Measurements from ENCODE around the gene MPP3. TPM values are rescaled to one million over a fixed set of nuclear protein-coding genes. Genes with fewer than 3 reads are reported as not detected.

MPP3 gene
- total RNA-seq, 1 donor from 2014 or later, result 37.0 TPM

DNA sequence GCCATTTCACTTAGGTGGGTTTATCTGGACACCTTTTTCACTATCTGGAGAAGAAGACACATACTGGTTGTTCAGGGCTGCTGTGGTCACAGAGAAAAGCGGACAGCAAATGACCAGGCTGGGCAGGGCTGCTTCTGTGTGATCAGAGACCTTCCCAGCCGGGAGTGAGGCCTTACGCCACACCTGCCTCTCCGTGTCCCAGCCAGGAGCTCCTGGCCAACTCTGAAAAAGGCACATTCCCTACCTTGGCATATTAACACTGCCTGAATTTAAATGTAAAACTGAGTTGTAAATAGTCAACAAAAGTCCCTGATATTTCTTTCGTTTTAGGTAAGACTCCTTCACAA, 65.3 kb downstream of the MPP3 start:
- H3K36me3 ChIP-seq, result peaks cover 31 to 61% of the 10 kb centered on the region in 2 donors
- no peaks in the 10 kb centered on the region for H3K27me3 ChIP-seq
- no peaks in the 10 kb centered on the region for H3K9me3 ChIP-seq
- intact Hi-C loops (cut with DNase I), result no loop called here
- TF ChIP-seq, protein P1, sequence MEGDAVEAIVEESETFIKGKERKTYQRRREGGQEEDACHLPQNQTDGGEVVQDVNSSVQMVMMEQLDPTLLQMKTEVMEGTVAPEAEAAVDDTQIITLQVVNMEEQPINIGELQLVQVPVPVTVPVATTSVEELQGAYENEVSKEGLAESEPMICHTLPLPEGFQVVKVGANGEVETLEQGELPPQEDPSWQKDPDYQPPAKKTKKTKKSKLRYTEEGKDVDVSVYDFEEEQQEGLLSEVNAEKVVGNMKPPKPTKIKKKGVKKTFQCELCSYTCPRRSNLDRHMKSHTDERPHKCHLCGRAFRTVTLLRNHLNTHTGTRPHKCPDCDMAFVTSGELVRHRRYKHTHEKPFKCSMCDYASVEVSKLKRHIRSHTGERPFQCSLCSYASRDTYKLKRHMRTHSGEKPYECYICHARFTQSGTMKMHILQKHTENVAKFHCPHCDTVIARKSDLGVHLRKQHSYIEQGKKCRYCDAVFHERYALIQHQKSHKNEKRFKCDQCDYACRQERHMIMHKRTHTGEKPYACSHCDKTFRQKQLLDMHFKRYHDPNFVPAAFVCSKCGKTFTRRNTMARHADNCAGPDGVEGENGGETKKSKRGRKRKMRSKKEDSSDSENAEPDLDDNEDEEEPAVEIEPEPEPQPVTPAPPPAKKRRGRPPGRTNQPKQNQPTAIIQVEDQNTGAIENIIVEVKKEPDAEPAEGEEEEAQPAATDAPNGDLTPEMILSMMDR (IDR thresholded peaks at IDR 0.05), result no peak
- H3K4me1 ChIP-seq, result peaks cover 0 to 7% of the 10 kb centered on the region in 2 donors
- no peak for DNase-seq (ENCODE audit: low spot score in 2 of 2)
- H3K4me3 ChIP-seq, result no peak overlapping the region
- no peak overlapping the region for H3K27ac ChIP-seq

DNA sequence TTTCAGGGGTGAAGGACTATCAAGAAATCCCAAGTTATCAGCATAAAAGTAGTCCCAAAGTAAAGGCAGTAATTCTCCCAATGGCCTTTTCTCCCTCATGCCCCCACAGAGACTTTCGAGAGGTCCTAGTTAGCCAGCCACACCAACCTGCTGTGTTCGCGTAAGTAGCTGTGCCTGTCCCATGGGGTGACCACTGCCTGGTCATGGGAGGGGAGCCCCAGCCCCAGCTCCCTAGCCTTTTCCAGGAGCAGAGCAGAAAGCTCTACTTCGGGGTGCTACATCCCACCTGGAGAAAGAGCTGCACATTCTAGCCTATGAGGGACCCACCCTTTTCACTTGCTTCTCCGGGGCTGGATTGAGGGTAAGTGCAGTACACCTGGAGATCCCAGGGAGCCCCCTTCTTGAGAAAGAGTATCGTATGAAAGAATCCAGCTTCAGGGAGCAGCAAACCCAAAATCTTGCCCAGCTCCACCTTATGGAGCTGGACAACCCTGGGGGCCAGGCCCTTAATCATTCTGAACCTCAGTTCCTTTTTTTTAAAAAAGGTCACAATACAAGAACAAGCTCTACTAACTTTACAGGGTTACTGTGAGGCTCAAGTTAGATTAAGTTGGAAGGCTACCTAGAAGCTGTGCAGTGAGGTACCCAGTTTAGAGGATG, 65.8 kb downstream of the MPP3 start:
- Histone ChIP-seq H3K27ac (no peak overlapping the region), H3K4me1 (peaks cover 0 to 7% of the 10 kb centered on the region in 2 donors), H3K4me3 (no peak overlapping the region), H3K36me3 (peaks cover 31 to 56% of the 10 kb centered on the region in 2 donors), H3K9me3 (no peaks in the 10 kb centered on the region), H3K27me3 (no peaks in the 10 kb centered on the region)
- TF ChIP-seq, protein P1 (IDR thresholded peaks at IDR 0.05), result no peak
- intact Hi-C loops (cut with DNase I), result no loop called here
- no peak for DNase-seq (ENCODE audit: low spot score in 2 of 2)

DNA sequence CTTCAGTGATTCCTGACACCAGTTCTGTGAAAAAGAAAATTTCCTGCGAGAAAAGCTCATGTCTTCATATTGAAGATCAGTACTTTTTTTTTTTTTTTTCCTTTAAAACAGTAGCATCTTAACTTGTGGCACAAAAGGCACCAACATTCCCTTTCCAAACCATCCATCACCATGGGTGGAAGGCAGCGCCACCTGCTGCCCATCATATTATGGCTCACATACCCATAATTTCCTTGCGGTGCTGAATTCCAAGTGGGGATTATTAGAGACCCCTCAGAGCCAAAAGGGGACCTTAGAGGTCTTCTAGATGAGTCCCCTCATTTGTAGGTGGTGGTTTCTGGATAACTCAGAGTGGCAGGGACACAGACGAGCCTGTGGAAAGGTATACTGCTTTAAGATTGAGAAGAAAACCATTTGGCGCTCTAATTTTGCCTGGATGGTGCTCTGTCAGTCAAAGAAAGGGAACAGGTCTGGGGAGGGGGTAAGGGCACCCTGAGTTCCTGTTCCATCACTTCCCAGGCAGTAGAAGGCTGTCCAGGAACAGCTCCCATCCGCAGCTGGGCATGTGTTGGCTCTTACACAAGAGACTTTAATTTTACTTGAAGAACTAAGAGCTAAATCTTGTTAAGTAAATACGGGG, 66.4 kb downstream of the MPP3 start:
- Histone ChIP-seq H3K27me3 (no peaks in the 10 kb centered on the region), H3K4me3 (no peak overlapping the region), H3K36me3 (peaks cover 31 to 50% of the 10 kb centered on the region in 2 donors), H3K4me1 (peaks cover 0 to 7% of the 10 kb centered on the region in 2 donors), H3K9me3 (no peaks in the 10 kb centered on the region), H3K27ac (no peak overlapping the region)
- peak in 1 of 2 donors; percentile 80 for DNase-seq (ENCODE audit: low spot score in 2 of 2)
- TF ChIP-seq, protein P1 (IDR thresholded peaks at IDR 0.05), result peak; percentile 50 to 79 (median 77)
- intact Hi-C loops (cut with DNase I), result no loop called here

DNA sequence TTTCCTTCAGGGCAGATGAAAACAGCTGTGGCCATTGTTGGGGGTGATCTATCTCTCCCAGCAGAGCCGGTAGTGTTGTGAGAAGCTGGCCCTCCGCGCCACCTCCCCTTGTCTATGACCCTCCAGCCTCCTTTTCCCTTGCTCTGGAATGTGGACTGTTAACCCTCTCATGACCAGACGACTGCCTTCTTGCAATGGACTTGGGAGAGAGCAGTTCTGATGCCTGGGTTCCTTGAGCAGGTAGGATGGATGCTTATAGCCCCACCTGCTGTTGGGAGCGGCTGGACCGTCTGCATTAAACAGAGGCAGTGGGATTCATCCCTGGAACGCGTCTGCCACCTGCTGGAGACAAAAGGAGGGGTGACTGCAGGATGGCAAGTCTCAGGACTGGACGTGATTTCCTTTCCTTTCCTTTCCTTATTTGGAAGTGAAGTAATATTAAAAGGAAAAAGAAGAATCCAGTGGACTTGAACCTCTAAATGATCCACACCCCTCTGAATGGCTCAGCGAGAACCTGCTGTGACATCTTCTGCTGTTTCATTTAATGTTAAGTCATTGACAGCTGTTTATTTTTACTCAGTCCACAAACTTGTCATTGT, 72.6 kb downstream of the MPP3 start:
- Histone ChIP-seq H3K4me1 (peaks cover 1 to 20% of the 10 kb centered on the region in 2 donors), H3K9me3 (no peaks in the 10 kb centered on the region), H3K36me3 (peaks cover 0 to 5% of the 10 kb centered on the region in 2 donors), H3K4me3 (peak overlapping the region in 1 of 2 donors; percentile 18), H3K27ac (peak overlapping the region in 1 of 2 donors; percentile 31), H3K27me3 (no peaks in the 10 kb centered on the region)
- intact Hi-C loops (cut with DNase I), result loop anchor here (1.0 kb wide), 2 partner anchors 40 to 66 kb away; no protein-coding TSS in a partner anchor
- peak; percentile 79 to 97 for DNase-seq (ENCODE audit: low spot score in 2 of 2)
- TF ChIP-seq, protein P1 (IDR thresholded peaks at IDR 0.05), result peak; percentile 98 to 100 (median 98)

DNA sequence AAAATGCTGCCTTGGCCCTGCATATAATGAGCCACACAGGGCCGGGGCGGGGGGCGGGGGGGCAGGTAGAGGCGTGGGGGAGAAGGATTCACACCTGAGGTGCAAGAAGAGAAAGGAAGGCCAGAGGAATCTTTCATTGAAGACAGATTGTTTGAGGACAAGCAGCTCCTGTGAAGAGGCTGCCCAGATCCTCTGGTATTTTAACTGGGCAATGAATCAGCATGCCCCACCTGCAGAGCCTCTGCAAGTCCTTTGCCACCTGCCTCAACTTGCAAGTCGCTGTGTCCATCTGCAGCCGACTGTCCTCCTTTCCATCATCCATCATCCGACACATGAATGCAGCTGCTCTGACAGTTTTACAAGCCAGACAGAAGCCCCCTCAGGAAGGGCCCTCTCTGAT, 73.1 kb downstream of the MPP3 start:
- Histone ChIP-seq H3K9me3 (no peaks in the 10 kb centered on the region), H3K36me3 (no peaks in the 10 kb centered on the region), H3K4me3 (no peak overlapping the region), H3K27ac (no peak overlapping the region), H3K4me1 (peaks cover 6 to 25% of the 10 kb centered on the region in 2 donors), H3K27me3 (no peaks in the 10 kb centered on the region)
- no peak for DNase-seq (ENCODE audit: low spot score in 2 of 2)
- TF ChIP-seq, protein P1 (IDR thresholded peaks at IDR 0.05), result no peak
- intact Hi-C loops (cut with DNase I), result loop anchor here (1.0 to 5.0 kb wide), 3 partner anchors 40 to 183 kb away; no protein-coding TSS in a partner anchor

Data from ascending aorta (tissue), 2 donors.